ENCODE results near the gene HDGF.

GRCh38 chr1:156709757-156710489 is 41.6 kb downstream of the HDGF start:
- TF ChIP-seq CTCF (IDR thresholded peaks at IDR 0.05): no peak
- TF ChIP-seq POLR2A (IDR thresholded peaks at IDR 0.05): no peak

Measured in lower leg skin (tissue), 3 donors.